Endothelial cell of umbilical vein (primary cell): Measurements from ENCODE around the gene SLC30A2. TPM values are rescaled to one million over a fixed set of nuclear protein-coding genes. Genes with fewer than 3 reads are reported as not detected.

Experiments used
- BruUV-seq: library from RNA; stranded (reverse); fragments of 400-500 nt; replicated peaks from 2 replicates; lab custom pipeline; 2021; lab: Mats Ljungman, UMichigan
- CTCF ChIA-PET: fragments of 300-600, 350-600 bp; sonication (Branson Sonifier 250); formaldehyde crosslinking; loops from one replicate; lab custom pipeline; 2021; ENCODE audit warnings: antibody characterized with exemption, inconsistent platforms; lab: Charles Lee
- POLR2A ChIA-PET: fragments of 300-600, 350-600 bp; sonication (Branson Sonifier 250); formaldehyde crosslinking; loops from one replicate; lab custom pipeline; 2021; ENCODE audit warnings: antibody characterized with exemption, inconsistent platforms; lab: Charles Lee
- DNase-seq: peaks from one replicate; pipeline ENCODE4 v3.0.0-alpha.2; 2011; ENCODE audit warnings: low read depth, low spot score
- FAIRE-seq: peaks from 2 replicates; lab custom pipeline; 2011; peaks lifted over from hg19 to GRCh38; lab: Jason Lieb, UNC
- H2AFZ ChIP-seq: 2 replicates; pipeline ENCODE4 v1.6.0; 2012; ENCODE audit warnings: low read depth, low read length, control low read depth, inconsistent platforms
- H3K27ac ChIP-seq: 2 replicates; pipeline ENCODE4 v1.5.1; 2011; ENCODE audit warnings: low read depth, mild to moderate bottlenecking, control low read depth, low read length, moderate library complexity; ENCODE audit not compliant: insufficient read depth
- H3K27me3 ChIP-seq, 2 experiments: 2 replicates each; pipeline versions ENCODE4 v1.6.0 to v1.6.1; 2011; ENCODE audit warnings: low read length in 2 of 2, mixed read lengths in 1 of 2; ENCODE audit not compliant: control insufficient read depth in 2 of 2, insufficient read depth in 2 of 2
- H3K36me3 ChIP-seq, 2 experiments: 2 replicates in 1 of 2; 3 replicates in 1 of 2; pipeline ENCODE4 v1.5.1; 2011; ENCODE audit warnings: low read length in 2 of 2, mild to moderate bottlenecking in 1 of 2, moderate library complexity in 1 of 2; ENCODE audit not compliant: control insufficient read depth in 2 of 2, insufficient read depth in 2 of 2; ENCODE audit errors: extremely low read depth in 1 of 2
- H3K4me1 ChIP-seq: 3 replicates; pipeline ENCODE4 v1.5.1; 2011; ENCODE audit warnings: mild to moderate bottlenecking, low read length; ENCODE audit not compliant: control insufficient read depth, insufficient read depth; ENCODE audit errors: extremely low read depth
- H3K4me2 ChIP-seq: 2 replicates; pipeline ENCODE4 v1.6.1; 2011; ENCODE audit warnings: low read length, control low read depth, mixed read lengths; ENCODE audit not compliant: insufficient read depth
- H3K4me3 ChIP-seq, 3 experiments: fragments of 200-600 bp in 1 of 3; sonication (generic), shearing (Covaris generic) in 1 of 3; replicated peaks in 1 of 3; 2 replicates each; pipeline ENCODE4 v1.5.1; 2011 to 2016; ENCODE audit warnings: control low read depth in 3 of 3, low read length in 3 of 3, mild to moderate bottlenecking in 2 of 3, inconsistent platforms in 1 of 3, low read depth in 1 of 3, moderate library complexity in 1 of 3; ENCODE audit not compliant: insufficient read depth in 1 of 3
- H3K79me2 ChIP-seq: 2 replicates; pipeline ENCODE4 v1.6.0; 2012; ENCODE audit warnings: low read length, inconsistent platforms; ENCODE audit not compliant: control insufficient read depth, insufficient read depth
- H3K9ac ChIP-seq: replicated peaks from 2 replicates; pipeline ENCODE3; 2011; ENCODE audit warnings: low read length, control low read depth; ENCODE audit not compliant: insufficient read depth; ENCODE audit errors: extremely low read depth
- H3K9me1 ChIP-seq: replicated peaks from 3 replicates; pipeline ENCODE4 v1.6.0; 2011; ENCODE audit warnings: mild to moderate bottlenecking, low read length; ENCODE audit not compliant: control insufficient read depth, insufficient read depth; ENCODE audit errors: extremely low read depth
- H3K9me3 ChIP-seq: replicated peaks from 2 replicates; pipeline ENCODE4 v1.5.1; 2012; ENCODE audit warnings: low read length, inconsistent platforms; ENCODE audit not compliant: control insufficient read depth, insufficient read depth
- H4K20me1 ChIP-seq: replicated peaks from 2 replicates; pipeline ENCODE3; 2011; ENCODE audit warnings: mild to moderate bottlenecking, low read length; ENCODE audit not compliant: control insufficient read depth, insufficient read depth; ENCODE audit errors: extremely low read depth
- EZH2 ChIP-seq: IDR thresholded peaks from 2 replicates; pipeline ENCODE4 v1.6.1; 2012; ENCODE audit warnings: borderline replicate concordance, low read depth, mild to moderate bottlenecking, moderate library complexity, low read length, inconsistent platforms; ENCODE audit not compliant: severe bottlenecking
- FOS ChIP-seq: IDR thresholded peaks from 2 replicates; pipeline ENCODE4 v1.6.1; 2011; ENCODE audit warnings: mild to moderate bottlenecking, low read length, moderate library complexity, borderline replicate concordance; ENCODE audit not compliant: insufficient read depth
- GATA2 ChIP-seq: IDR thresholded peaks from 2 replicates; pipeline ENCODE4 v1.7.0; 2011; ENCODE audit warnings: low read depth, mild to moderate bottlenecking, moderate library complexity, mixed read lengths, low read length; ENCODE audit not compliant: insufficient read length, insufficient read depth
- JUN ChIP-seq: IDR thresholded peaks from 2 replicates; pipeline ENCODE4 v1.6.1; 2011; ENCODE audit warnings: borderline replicate concordance, low read depth; ENCODE audit not compliant: insufficient read length, insufficient read depth
- MYC ChIP-seq: IDR thresholded peaks from one replicate; pipeline ENCODE4 v1.6.1; 2011; ENCODE audit warnings: mild to moderate bottlenecking, low read depth, low read length
- POLR2A ChIP-seq: IDR thresholded peaks from 2 replicates; pipeline ENCODE4 v1.6.1; 2012; ENCODE audit warnings: low read depth, mild to moderate bottlenecking, control low read depth, low read length
- POLR2AphosphoS5 ChIP-seq: IDR thresholded peaks from 2 replicates; pipeline ENCODE4 v1.6.1; 2012; ENCODE audit warnings: low read depth, mild to moderate bottlenecking, control low read depth, low read length, moderate library complexity; ENCODE audit not compliant: insufficient read depth
- dilution Hi-C: fragments of 300-500 bp; cut with MboI; formaldehyde crosslinking; loops from one replicate; pipeline ENCODE4 v1.15.0; 2019; ENCODE audit warnings: low sequenced_read_pairs; ENCODE audit not compliant: extremely low pct_ligation_motif_present
- intact Hi-C: fragments of 100-400 bp; cut with micrococcal nuclease; formaldehyde crosslinking; loops from one replicate; pipeline ENCODE4 v1.10.0; 2022
- polyA plus RNA-seq, 4 experiments: library from polyadenylated mRNA; depleted of rRNA in 3 of 4; stranded (reverse) in 3 of 4; unstranded in 1 of 4; fragments of >200 nt; gene quantifications; 2 replicates each; pipeline versions ENCODE4 v1.2.1 to v1.2.3, GENCODE V29; 2011 to 2012; ENCODE audit warnings: missing spikeins in 1 of 4
- total RNA-seq: library from RNA; stranded (reverse); gene quantifications from 2 replicates; pipeline ENCODE4 v1.2.3, GENCODE V29; 2021
- TF ChIP-seq, protein P1 (sequence below): IDR thresholded peaks from 2 replicates; pipeline ENCODE4 v1.6.1; 2011; ENCODE audit not compliant: insufficient read depth, insufficient read length
- TF ChIP-seq, protein P2 (sequence below), 2 donors: IDR thresholded peaks; 1 replicate in 1 of 2; 2 replicates in 1 of 2; pipeline ENCODE4 v1.5.1; 2011; ENCODE audit warnings: low read length in 2 of 2, mild to moderate bottlenecking in 2 of 2, moderate library complexity in 2 of 2, control low read depth in 1 of 2, inconsistent platforms in 1 of 2, low read depth in 1 of 2; ENCODE audit not compliant: insufficient read depth in 1 of 2; ENCODE audit errors: extremely low read depth in 1 of 2

Gene SLC30A2
- total and polyA plus RNA-seq, 2 donors (not counting 3 experiments of a cell fraction or from before 2014, with no cell fraction given), result not detected

DNA sequence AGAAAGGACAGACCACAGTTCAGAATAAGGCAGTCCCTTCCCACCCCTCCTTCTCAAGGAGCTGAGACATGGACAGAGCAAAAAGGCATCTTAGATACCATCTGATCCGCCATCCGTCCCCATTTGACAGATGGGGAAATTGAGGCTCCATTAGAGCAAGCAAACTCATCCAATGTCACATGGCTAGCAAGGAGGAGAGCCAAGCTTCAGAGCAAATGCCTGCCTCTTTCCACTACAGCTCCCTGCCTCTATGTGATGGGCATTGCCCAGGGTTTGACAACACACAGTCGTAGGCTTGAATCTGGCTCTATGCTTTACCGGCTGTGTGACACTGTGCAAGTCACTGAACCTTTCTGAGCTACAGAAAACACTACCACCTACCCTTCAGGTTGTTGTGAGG lies 3.9 kb downstream of the SLC30A2 start:
- H3K4me2 ChIP-seq, result no peak overlapping the region
- no peaks in the 10 kb centered on the region for H3K36me3 ChIP-seq
- POLR2A ChIA-PET, result no interaction called here
- peaks cover 31 to 33% of the 10 kb centered on the region in 2 experiments for H3K27me3 ChIP-seq
- CTCF ChIA-PET, result interaction anchor here (0.6 to 2.7 kb wide), 6 partner anchors 63 to 322 kb away, joined by 3 to 7 read pairs (median 3); partner anchors contain the start of gene ZNF593
- H2AFZ ChIP-seq, result no peak overlapping the region
- H4K20me1 ChIP-seq, result no peaks in the 10 kb centered on the region
- no peaks in the 10 kb centered on the region for H3K9me3 ChIP-seq
- H3K79me2 ChIP-seq, result no peaks in the 10 kb centered on the region
- H3K27ac ChIP-seq, result no peak overlapping the region
- H3K4me1 ChIP-seq, result no peaks in the 10 kb centered on the region
- DNase-seq, result no peak
- no peak overlapping the region for H3K4me3 ChIP-seq
- intact Hi-C loops (no loop called here), dilution Hi-C loops (no loop called here)
- TF ChIP-seq, protein P1, sequence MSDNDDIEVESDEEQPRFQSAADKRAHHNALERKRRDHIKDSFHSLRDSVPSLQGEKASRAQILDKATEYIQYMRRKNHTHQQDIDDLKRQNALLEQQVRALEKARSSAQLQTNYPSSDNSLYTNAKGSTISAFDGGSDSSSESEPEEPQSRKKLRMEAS, result no peak
- TF ChIP-seq POLR2A (no peak), MYC (no peak), EZH2 (no peak), FOS (no peak), POLR2AphosphoS5 (no peak), GATA2 (no peak), JUN (no peak)
- TF ChIP-seq, protein P2, sequence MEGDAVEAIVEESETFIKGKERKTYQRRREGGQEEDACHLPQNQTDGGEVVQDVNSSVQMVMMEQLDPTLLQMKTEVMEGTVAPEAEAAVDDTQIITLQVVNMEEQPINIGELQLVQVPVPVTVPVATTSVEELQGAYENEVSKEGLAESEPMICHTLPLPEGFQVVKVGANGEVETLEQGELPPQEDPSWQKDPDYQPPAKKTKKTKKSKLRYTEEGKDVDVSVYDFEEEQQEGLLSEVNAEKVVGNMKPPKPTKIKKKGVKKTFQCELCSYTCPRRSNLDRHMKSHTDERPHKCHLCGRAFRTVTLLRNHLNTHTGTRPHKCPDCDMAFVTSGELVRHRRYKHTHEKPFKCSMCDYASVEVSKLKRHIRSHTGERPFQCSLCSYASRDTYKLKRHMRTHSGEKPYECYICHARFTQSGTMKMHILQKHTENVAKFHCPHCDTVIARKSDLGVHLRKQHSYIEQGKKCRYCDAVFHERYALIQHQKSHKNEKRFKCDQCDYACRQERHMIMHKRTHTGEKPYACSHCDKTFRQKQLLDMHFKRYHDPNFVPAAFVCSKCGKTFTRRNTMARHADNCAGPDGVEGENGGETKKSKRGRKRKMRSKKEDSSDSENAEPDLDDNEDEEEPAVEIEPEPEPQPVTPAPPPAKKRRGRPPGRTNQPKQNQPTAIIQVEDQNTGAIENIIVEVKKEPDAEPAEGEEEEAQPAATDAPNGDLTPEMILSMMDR (IDR thresholded peaks at IDR 0.05; ENCODE audit: extremely low read depth in 1 of 2, insufficient read depth in 1 of 2, low read depth in 1 of 2, low read length in 2 of 2), result no peak
- H3K9ac ChIP-seq, result no peak overlapping the region
- no peaks in the 10 kb centered on the region for H3K9me1 ChIP-seq
- no peak for FAIRE-seq
- no TSS peak for BruUV-seq
